ENCODE data around the gene PTPRD. TPM values are rescaled to one million over a fixed set of nuclear protein-coding genes. Genes with fewer than 3 reads are reported as not detected.

PTPRD gene
- total RNA-seq, 2 donors from 2014 or later: 97.4 to 101 TPM

DNA sequence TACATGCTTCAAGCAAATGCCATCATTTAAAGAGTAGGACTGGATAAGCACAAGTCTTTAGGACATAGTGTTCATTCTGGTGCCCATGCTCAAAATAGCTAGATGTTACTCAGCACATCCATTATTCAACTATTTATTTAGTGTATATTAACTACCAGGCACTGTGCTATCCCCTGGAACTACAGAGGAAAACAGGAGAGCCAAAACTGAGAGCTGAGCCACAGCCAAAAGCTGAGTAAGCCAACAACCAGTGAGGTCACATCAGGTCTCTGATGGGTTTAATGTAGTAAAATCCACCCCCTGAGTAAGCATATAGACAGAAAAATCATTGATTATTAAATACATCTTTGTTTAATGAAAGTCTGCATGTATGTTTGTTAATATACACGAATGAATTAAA is 2343.9 kb downstream of the PTPRD start:
- Mint-ChIP-seq H3K4me1 (peaks cover 26% of the 10 kb centered on the region), H3K4me3 (no peak overlapping the region), H3K27me3 (ENCODE audit: insufficient read depth) (peaks cover 2% of the 10 kb centered on the region), H3K27ac (no peak overlapping the region), H3K36me3 (ENCODE audit: low read depth) (no peaks in the 10 kb centered on the region), H3K9me3 (no peaks in the 10 kb centered on the region)
- H3K9me3 ChIP-seq (ENCODE audit: control insufficient read depth, low read length): no peaks in the 10 kb centered on the region
- no peak overlapping the region for H3K4me3 ChIP-seq (ENCODE audit: low read length)
- H3K27ac ChIP-seq (ENCODE audit: low read depth, low read length): no peak overlapping the region
- no peak for DNase-seq
- no peak overlapping the region for H3K9ac ChIP-seq (ENCODE audit: extremely low read depth, low read length, poor library complexity, severe bottlenecking)
- TF ChIP-seq, protein P1, sequence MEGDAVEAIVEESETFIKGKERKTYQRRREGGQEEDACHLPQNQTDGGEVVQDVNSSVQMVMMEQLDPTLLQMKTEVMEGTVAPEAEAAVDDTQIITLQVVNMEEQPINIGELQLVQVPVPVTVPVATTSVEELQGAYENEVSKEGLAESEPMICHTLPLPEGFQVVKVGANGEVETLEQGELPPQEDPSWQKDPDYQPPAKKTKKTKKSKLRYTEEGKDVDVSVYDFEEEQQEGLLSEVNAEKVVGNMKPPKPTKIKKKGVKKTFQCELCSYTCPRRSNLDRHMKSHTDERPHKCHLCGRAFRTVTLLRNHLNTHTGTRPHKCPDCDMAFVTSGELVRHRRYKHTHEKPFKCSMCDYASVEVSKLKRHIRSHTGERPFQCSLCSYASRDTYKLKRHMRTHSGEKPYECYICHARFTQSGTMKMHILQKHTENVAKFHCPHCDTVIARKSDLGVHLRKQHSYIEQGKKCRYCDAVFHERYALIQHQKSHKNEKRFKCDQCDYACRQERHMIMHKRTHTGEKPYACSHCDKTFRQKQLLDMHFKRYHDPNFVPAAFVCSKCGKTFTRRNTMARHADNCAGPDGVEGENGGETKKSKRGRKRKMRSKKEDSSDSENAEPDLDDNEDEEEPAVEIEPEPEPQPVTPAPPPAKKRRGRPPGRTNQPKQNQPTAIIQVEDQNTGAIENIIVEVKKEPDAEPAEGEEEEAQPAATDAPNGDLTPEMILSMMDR (conservative IDR thresholded peaks at IDR 0.05): no peak
- H3K36me3 ChIP-seq (ENCODE audit: control insufficient read depth, insufficient read depth, low read length): no peaks in the 10 kb centered on the region
- WGBS, 2 experiments (ENCODE audit: insufficient coverage in 1 of 2, insufficient read length in 1 of 2): 59 to 100% methylated on average over 1 of the region's 1 CpG
- H3K27me3 ChIP-seq (ENCODE audit: control insufficient read depth, insufficient read depth, low read length, poor library complexity, severe bottlenecking): no peaks in the 10 kb centered on the region
- peaks cover 8% of the 10 kb centered on the region for H3K4me1 ChIP-seq (ENCODE audit: control insufficient read depth, insufficient read depth, low read length)

DNA sequence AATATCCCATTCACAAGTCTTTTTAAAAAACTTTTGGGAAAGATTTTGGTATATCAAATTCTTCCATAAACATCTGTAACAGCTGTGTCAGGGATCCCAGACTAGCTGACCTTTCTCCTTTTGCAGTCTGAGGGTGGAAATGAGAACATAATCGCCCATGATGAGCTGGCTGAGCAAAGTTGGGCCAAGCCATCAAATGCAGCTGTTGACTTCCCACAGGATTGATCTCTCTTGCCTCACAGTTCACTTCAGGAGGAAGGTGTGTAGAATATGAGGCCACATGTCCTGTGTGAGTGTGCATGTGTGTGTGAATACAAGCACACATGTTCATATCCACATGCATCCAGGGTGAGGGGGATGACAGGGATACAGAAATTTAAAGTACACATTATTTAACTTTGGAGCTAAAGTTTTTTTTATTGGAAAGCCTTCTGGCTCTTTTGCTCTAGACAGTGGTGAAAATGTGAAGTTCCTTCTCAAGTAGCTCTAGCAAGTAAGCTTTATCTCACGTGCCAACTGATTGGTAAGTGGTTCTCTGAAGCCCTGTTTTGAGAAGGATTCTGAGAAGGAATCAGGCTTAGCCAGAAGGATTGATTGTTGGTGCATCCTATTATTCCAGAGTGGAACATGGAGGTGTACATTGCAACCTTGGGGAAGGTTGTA is 2344.5 kb downstream of the PTPRD start:
- Histone ChIP-seq H3K27me3 (ENCODE audit: control insufficient read depth, insufficient read depth, low read length, poor library complexity, severe bottlenecking) (no peaks in the 10 kb centered on the region), H3K4me1 (ENCODE audit: control insufficient read depth, insufficient read depth, low read length) (peaks cover 8% of the 10 kb centered on the region), H3K9me3 (ENCODE audit: control insufficient read depth, low read length) (no peaks in the 10 kb centered on the region), H3K36me3 (ENCODE audit: control insufficient read depth, insufficient read depth, low read length) (no peaks in the 10 kb centered on the region), H3K9ac (ENCODE audit: extremely low read depth, low read length, poor library complexity, severe bottlenecking) (no peak overlapping the region), H3K27ac (ENCODE audit: low read depth, low read length) (no peak overlapping the region), H3K4me3 (ENCODE audit: low read length) (no peak overlapping the region)
- peaks cover 30% of the 10 kb centered on the region for H3K4me1 Mint-ChIP-seq
- H3K9me3 Mint-ChIP-seq: no peaks in the 10 kb centered on the region
- DNase-seq: no peak
- 96 to 100% methylated on average over 2 of the region's 2 CpGs for WGBS, 2 experiments (ENCODE audit: insufficient coverage in 1 of 2, insufficient read length in 1 of 2)
- TF ChIP-seq, protein P1 (conservative IDR thresholded peaks at IDR 0.05): no peak
- H3K27ac Mint-ChIP-seq: no peak overlapping the region
- peaks cover 2% of the 10 kb centered on the region for H3K27me3 Mint-ChIP-seq (ENCODE audit: insufficient read depth)
- H3K36me3 Mint-ChIP-seq (ENCODE audit: low read depth): no peaks in the 10 kb centered on the region
- H3K4me3 Mint-ChIP-seq: no peak overlapping the region

DNA sequence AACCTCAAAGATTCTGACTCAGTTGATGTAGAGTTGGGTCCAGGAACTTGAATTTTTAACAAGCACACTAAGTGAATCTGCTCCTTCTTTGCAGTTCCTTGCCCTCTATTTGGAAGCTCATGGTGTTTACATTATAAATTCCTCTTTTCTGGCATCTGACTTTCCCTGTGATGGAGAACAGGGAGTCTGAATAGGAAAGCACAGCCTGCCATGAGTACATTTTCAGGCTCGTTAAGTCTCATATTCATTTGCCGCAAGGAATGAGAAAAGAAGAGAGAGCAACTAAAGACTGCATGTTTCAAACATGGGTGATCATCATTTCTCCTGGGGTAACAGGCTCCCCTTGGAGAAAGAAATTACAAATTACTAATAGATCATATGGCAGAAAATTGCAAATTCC is 2345.2 kb downstream of the PTPRD start:
- no peaks in the 10 kb centered on the region for H3K9me3 Mint-ChIP-seq
- TF ChIP-seq, protein P1 (conservative IDR thresholded peaks at IDR 0.05): no peak
- H3K4me3 ChIP-seq (ENCODE audit: low read length): no peak overlapping the region
- no peaks in the 10 kb centered on the region for H3K36me3 Mint-ChIP-seq (ENCODE audit: low read depth)
- no peak overlapping the region for H3K27ac Mint-ChIP-seq
- H3K27ac ChIP-seq (ENCODE audit: low read depth, low read length): no peak overlapping the region
- H3K9me3 ChIP-seq (ENCODE audit: control insufficient read depth, low read length): no peaks in the 10 kb centered on the region
- no peaks in the 10 kb centered on the region for H3K36me3 ChIP-seq (ENCODE audit: control insufficient read depth, insufficient read depth, low read length)
- no peaks in the 10 kb centered on the region for H3K27me3 ChIP-seq (ENCODE audit: control insufficient read depth, insufficient read depth, low read length, poor library complexity, severe bottlenecking)
- no peak for DNase-seq
- H3K4me3 Mint-ChIP-seq: no peak overlapping the region
- peaks cover 15% of the 10 kb centered on the region for H3K4me1 ChIP-seq (ENCODE audit: control insufficient read depth, insufficient read depth, low read length)
- peaks cover 37% of the 10 kb centered on the region for H3K4me1 Mint-ChIP-seq
- 50 to 100% methylated on average over 1 to 2 of the region's 2 CpGs for WGBS, 2 experiments (ENCODE audit: insufficient coverage in 1 of 2, insufficient read length in 1 of 2)
- H3K27me3 Mint-ChIP-seq (ENCODE audit: insufficient read depth): peaks cover 2% of the 10 kb centered on the region
- H3K9ac ChIP-seq (ENCODE audit: extremely low read depth, low read length, poor library complexity, severe bottlenecking): no peak overlapping the region

All from endodermal cell (in vitro differentiated cells).